ENCODE measurements around the gene GSTM4.

Gene GSTM4

DNA sequence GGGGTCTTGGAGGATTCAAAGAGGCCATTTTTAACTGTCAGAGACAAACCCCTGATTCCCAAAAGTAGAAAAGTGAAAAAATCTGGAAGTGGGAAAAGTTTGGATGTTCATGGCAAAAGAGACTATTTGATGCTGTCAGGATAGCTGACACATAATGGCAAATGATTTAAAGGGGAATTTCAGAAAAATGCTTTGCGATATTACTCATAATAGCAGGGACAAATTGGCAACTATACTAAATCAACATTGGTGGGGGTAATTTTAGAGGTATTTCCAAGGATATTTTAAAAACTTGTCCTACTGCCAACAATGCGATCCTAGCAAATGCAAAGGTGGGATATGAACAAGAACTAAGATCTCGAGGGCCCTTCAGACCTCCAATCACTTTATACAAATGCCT lies 5.3 kb upstream of the GSTM4 start:
- Histone ChIP-seq H3K4me3 (ENCODE audit: low read depth, low read length) (no peak overlapping the region), H3K36me3 (no peaks in the 10 kb centered on the region), H3K9me3 (no peaks in the 10 kb centered on the region), H3K27me3 (no peaks in the 10 kb centered on the region), H3K4me1 (peaks cover 4% of the 10 kb centered on the region; the same call in 1 of the 2 replicates)
- DNase-seq, result no peak
- TF ChIP-seq, protein P1, sequence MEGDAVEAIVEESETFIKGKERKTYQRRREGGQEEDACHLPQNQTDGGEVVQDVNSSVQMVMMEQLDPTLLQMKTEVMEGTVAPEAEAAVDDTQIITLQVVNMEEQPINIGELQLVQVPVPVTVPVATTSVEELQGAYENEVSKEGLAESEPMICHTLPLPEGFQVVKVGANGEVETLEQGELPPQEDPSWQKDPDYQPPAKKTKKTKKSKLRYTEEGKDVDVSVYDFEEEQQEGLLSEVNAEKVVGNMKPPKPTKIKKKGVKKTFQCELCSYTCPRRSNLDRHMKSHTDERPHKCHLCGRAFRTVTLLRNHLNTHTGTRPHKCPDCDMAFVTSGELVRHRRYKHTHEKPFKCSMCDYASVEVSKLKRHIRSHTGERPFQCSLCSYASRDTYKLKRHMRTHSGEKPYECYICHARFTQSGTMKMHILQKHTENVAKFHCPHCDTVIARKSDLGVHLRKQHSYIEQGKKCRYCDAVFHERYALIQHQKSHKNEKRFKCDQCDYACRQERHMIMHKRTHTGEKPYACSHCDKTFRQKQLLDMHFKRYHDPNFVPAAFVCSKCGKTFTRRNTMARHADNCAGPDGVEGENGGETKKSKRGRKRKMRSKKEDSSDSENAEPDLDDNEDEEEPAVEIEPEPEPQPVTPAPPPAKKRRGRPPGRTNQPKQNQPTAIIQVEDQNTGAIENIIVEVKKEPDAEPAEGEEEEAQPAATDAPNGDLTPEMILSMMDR (IDR thresholded peaks at IDR 0.05; ENCODE audit: low read depth, low read length), result no peak

GRCh38 chr1:109652402-109652801 lies 3.5 kb upstream of the GSTM4 start:
- DNase-seq, result no peak
- TF ChIP-seq, protein P1 (IDR thresholded peaks at IDR 0.05; ENCODE audit: low read depth, low read length), result no peak
- Histone ChIP-seq H3K4me3 (ENCODE audit: low read depth, low read length) (no peak overlapping the region), H3K27me3 (no peaks in the 10 kb centered on the region), H3K4me1 (peaks cover 4% of the 10 kb centered on the region; the same call in 1 of the 2 replicates), H3K36me3 (no peaks in the 10 kb centered on the region), H3K9me3 (no peaks in the 10 kb centered on the region)

GRCh38 chr1:109653306-109653705 lies 2.6 kb upstream of the GSTM4 start:
- Histone ChIP-seq H3K4me3 (ENCODE audit: low read depth, low read length) (no peak overlapping the region), H3K36me3 (no peaks in the 10 kb centered on the region), H3K27me3 (no peaks in the 10 kb centered on the region), H3K9me3 (no peaks in the 10 kb centered on the region), H3K4me1 (peaks cover 4% of the 10 kb centered on the region; the same call in 1 of the 2 replicates)
- TF ChIP-seq, protein P1 (IDR thresholded peaks at IDR 0.05; ENCODE audit: low read depth, low read length), result no peak
- DNase-seq, result no peak

- DNase-seq, result no peak
- H3K4me1 ChIP-seq, result no peaks in the 10 kb centered on the region
- H3K9me3 ChIP-seq, result no peaks in the 10 kb centered on the region
- TF ChIP-seq, protein P1 (IDR thresholded peaks at IDR 0.05; ENCODE audit: low read depth, low read length), result no peak
- H3K4me3 ChIP-seq (ENCODE audit: low read depth, low read length), result no peak overlapping the region
- H3K27me3 ChIP-seq, result no peaks in the 10 kb centered on the region
- H3K36me3 ChIP-seq, result no peaks in the 10 kb centered on the region
Observed at GRCh38 chr1:109654519-109654918, 1.4 kb upstream of the GSTM4 start.

- DNase-seq, result no peak
- Histone ChIP-seq H3K4me1 (peaks cover 5% of the 10 kb centered on the region; the same call in 1 of the 2 replicates), H3K27me3 (no peaks in the 10 kb centered on the region), H3K9me3 (no peaks in the 10 kb centered on the region), H3K36me3 (no peaks in the 10 kb centered on the region), H3K4me3 (ENCODE audit: low read depth, low read length) (no peak overlapping the region)
- TF ChIP-seq, protein P1 (IDR thresholded peaks at IDR 0.05; ENCODE audit: low read depth, low read length), result no peak
Observed at GRCh38 chr1:109657395-109657794, 1.5 kb downstream of the GSTM4 start.

DNA sequence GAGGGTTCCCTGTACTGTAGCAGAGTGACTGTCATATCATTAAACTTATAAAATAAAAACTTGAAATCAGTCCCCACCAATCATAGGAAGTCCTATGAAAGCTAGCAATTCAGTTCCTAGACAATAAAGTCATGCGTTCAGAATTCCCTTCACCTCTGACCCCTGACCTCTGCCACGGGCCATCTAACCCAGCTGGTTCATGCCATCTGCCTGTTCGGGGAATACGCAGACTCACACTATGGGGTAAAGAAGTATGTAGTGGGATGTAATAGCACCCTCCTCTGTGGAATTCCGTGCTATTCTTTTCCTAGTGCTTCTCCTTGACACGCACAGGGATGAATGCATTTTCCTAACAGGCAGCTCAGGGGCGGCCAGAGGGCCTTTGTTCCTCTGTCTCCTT lies 2.1 kb downstream of the GSTM4 start:
- DNase-seq, result no peak
- Histone ChIP-seq H3K36me3 (no peaks in the 10 kb centered on the region), H3K9me3 (no peaks in the 10 kb centered on the region), H3K27me3 (no peaks in the 10 kb centered on the region), H3K4me3 (ENCODE audit: low read depth, low read length) (no peak overlapping the region), H3K4me1 (peaks cover 5% of the 10 kb centered on the region; the same call in 1 of the 2 replicates)
- TF ChIP-seq, protein P1 (IDR thresholded peaks at IDR 0.05; ENCODE audit: low read depth, low read length), result no peak
